Caki2 (cell line): Measurements from ENCODE around the gene RBKS. TPM values are rescaled to one million over a fixed set of nuclear protein-coding genes. Genes with fewer than 3 reads are reported as not detected.

Experiments
- DNase-seq: peaks from one replicate; pipeline ENCODE4 v3.0.0-alpha.2; 2015; ENCODE audit warnings: low read depth
- in situ Hi-C: cut with HindIII; loops from 2 replicates; pipeline ENCODE4 v1.10.0; 2016; ENCODE audit warnings: low sequenced_read_pairs, low pct_unique_long_range_greater_than_20kb, mixed read lengths
- total RNA-seq: library from RNA; depleted of rRNA; stranded (reverse); fragments of >200 nt; shearing (Covaris generic); gene quantifications from 2 replicates; pipeline ENCODE4 v1.2.3, GENCODE V29; 2014; ENCODE audit warnings: low replicate concordance; rRNA removed

The RBKS gene
- total RNA-seq, 1 experiment from 2014 or later, result 4.4 TPM

GRCh38 chr2:27736031-27736889 lies 153.9 kb downstream of the RBKS start:
- DNase-seq, result no peak
- in situ Hi-C loops, result no loop called here

GRCh38 chr2:27735263-27735904 lies 154.8 kb downstream of the RBKS start:
- DNase-seq, result no peak
- in situ Hi-C loops, result no loop called here

- in situ Hi-C loops, result no loop called here
- no peak for DNase-seq
Measured at GRCh38 chr2:27734305-27734704, 155.9 kb downstream of the RBKS start.

Other genes with a start within 250 kb of the RBKS start
- 17.3 and 24.8 TPM in 2 replicates for gene SUPT7L, start 226.8 kb downstream of the RBKS start, total RNA-seq
- gene SLC4A1AP, start 226.5 kb downstream of the RBKS start, total RNA-seq, result 27.6 and 37.5 TPM in 2 replicates
- gene MRPL33, start 118.7 kb downstream of the RBKS start, total RNA-seq, result 288 and 289 TPM in 2 replicates
- gene BABAM2, start 342 bp upstream of the RBKS start, total RNA-seq, result 39.0 and 47.4 TPM in 2 replicates